NCI-H2196 treated with DMSO at 0.1 percent for 48 hours (cell line): ENCODE data around the gene DGKD.

Source experiments
- DNase-seq: peaks from one replicate; lab custom pipeline; 2025; ENCODE audit not compliant: unreplicated experiment; lab: John Stamatoyannopoulos, UW

The DGKD gene

DNA sequence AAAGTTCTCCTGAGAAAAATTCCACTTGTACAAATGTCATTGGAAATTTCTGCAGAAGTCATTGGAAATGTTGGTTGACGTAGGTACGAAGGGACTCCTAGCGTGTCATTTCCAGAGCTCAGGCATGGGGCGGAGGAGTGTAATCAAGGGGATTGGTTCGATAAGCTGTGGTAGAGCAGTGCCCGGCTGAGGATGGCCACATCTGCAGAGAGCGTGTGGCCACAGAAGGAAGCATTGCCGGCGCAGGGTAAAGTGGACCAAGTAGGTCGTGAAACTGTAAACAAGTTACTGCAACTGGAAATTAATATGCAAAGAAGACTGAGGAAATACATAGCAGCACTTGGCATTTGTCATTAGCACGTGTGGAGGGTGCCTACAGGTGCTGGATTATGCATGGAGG lies 101.8 kb downstream of the DGKD start:
- DNase-seq: no peak

GRCh38 chr2:233456934-233457333 lies 102.6 kb downstream of the DGKD start:
- no peak for DNase-seq

- no peak for DNase-seq
Observed at GRCh38 chr2:233457356-233457755, 103.1 kb downstream of the DGKD start.

GRCh38 chr2:233458031-233458610 lies 103.8 kb downstream of the DGKD start:
- no peak for DNase-seq

- no peak for DNase-seq
Observed at GRCh38 chr2:233458826-233459225, 104.5 kb downstream of the DGKD start.

DNA sequence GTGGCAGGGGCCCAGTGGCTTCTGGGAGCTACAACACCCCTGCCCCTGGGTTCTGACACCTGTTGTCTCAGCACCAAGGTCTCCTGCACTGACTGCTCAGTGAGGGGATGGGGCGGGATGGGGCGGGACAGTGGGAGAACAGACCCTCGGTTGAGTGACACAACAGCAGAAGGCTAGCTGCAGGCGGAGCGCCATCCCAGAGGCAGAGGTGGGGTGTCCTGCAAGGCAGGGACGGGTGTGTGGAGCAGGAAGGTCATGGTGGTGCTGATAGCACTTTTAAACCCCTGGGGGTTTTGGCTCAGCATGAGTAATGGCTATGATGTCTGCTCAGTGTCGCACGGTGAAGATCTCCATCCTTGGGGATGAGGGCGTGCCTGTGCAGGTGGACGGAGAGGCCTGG lies 105.1 kb downstream of the DGKD start:
- no peak for DNase-seq

- DNase-seq: peak; percentile 92
Observed at GRCh38 chr2:233460726-233461441, 106.6 kb downstream of the DGKD start.

DNA sequence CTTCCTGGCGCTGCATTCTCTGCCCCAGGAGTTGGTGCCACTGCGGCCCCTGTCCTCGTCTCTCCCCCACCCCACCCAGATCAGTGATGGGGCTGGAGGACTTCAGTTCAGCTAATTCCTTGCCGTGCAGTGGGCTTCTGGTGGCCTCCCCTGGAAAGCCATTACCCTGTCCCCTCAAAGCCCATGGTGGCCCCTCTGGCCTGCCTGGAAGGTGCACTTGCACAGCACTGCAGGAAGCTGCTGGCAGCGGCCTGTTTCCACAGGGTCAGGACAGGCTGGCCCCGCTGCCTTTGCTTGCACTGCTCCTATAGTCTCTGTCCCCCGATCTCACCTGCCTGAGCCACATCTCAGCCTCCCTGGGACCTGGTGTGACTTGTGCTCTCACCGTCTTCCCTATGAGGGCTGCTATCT lies 107.2 kb downstream of the DGKD start:
- DNase-seq: no peak

DNA sequence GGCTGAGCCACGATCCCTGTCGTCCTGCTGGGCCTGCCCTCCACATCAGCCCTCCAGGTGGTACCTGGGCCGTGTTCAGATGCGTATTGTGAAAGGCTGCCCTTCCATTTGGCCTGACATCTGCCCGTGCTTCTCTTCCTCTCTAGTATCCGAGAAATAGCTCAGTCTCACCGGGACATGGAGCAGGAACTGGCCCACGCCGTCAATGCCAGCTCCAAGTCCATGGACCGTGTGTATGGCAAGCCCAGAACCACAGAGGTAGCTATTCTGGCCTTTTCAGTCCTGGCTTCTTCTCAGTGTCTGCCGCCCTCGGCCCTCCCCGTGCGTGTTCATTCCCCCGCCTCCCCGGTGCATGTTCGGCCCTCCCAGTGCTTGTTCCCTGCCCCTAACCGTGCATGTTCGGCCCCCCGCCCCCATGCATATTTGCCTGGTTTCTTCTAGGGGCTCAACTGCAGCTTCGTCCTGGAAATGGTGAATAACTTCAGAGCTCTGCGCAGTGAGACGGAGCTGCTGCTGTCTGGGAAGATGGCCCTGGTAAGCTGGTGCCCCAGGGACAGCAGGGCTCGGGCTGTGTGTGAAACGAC lies 108.0 kb downstream of the DGKD start:
- DNase-seq: no peak

- DNase-seq: no peak
Observed at GRCh38 chr2:233462826-233463470, 108.7 kb downstream of the DGKD start.

- DNase-seq: no peak
Observed at GRCh38 chr2:233463586-233463985, 109.3 kb downstream of the DGKD start.

GRCh38 chr2:233464056-233464455 lies 109.8 kb downstream of the DGKD start:
- no peak for DNase-seq

GRCh38 chr2:233464531-233465240 lies 110.4 kb downstream of the DGKD start:
- DNase-seq: no peak

DNA sequence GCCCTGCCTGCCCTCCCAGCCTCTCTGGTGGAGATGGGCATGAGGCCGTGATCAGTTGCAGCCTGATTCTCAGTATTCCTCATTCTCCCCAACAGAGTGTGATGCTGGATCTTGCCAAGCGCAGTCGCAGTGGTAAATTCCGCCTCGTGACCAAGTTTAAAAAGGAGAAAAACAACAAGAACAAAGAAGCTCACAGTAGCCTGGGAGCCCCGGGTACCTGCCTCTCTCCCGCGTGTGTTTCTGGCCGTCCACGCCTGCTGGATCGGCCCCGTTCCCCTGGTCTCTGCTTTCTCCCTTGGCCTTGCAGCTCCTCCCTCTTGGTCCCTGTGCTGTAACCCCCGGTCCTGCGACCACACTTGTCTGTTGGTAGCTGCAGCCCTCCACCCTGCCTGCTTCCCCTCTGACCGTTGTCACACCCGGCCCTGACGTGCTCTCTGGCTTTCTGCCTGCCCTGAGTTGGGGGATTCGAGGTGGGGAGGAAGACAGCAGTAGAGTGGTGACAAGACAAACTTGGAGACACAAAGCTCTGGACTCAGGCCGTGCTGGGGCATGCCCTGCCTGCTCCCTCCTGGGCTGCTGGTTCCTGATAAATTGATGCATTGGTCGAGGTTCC lies 112.8 kb downstream of the DGKD start:
- no peak for DNase-seq

- no peak for DNase-seq
Observed at GRCh38 chr2:233468047-233468740, 113.9 kb downstream of the DGKD start.

- DNase-seq: no peak
Observed at GRCh38 chr2:233468741-233469110, 114.4 kb downstream of the DGKD start.

DNA sequence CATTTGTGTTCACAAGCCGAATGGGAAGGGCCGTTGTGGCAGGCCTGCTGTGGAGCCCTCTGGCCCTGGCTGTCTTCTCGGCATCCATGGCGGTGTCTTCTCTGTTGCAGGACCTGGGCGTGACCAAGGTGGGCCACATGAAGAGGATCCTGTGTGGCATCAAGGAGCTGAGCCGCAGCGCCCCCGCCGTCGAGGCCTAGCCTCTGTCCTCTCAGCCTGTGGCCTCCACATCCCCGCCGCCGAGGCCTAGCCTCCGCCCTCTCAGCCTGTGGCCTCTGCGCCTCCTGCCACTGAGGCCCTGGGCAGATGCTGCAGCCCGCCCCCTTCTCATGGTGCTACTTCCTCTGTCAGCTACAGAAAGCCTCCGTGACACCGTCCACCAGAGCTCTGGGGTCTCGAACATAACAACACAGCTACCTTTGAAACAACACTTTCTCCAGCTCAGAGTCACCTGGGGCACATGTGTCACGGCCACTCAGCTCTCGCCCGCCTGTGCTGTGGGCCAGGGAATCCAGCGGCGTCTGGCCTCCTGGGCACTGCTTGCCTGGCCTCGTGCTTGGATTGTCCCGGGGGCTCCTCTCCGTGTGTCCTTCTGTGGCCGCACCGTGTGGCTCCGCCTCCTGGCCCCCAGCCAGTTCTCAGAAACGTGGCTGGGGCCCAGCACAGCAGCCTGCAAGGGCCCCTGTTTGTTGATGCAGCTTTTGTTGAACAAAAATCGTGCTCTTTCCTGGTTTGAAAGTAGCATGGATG lies 115.1 kb downstream of the DGKD start:
- peak; percentile 62 for DNase-seq

GRCh38 chr2:233470011-233470687 lies 115.9 kb downstream of the DGKD start:
- peak; percentile 62 for DNase-seq

DNA sequence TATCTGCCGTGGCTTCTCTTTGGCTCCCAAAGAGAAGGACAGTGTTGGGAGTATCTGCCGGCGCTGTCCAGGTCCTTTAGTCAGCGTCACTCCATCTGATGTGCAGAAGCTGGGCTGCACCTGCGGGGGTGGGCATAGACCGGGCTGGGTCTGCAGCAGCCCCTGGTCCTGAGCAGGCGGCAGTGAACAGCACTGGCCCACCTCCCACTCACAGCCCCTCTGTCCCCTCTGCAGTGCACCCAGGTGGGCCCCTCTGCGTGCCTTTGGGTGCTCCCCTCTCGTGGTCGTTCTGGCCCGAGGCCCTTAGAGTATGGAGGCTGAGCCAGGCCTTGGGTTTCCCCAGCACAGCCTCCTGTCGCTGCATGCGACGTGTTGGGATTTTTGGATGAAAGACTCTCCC lies 116.5 kb downstream of the DGKD start:
- DNase-seq: no peak
